Posterior vena cava (tissue), 2 donors: ENCODE measurements around the gene MYO18A. TPM values are rescaled to one million over a fixed set of nuclear protein-coding genes. Genes with fewer than 3 reads are reported as not detected.

Experiments used
- DNase-seq: peaks from one replicate; pipeline ENCODE4 v3.0.0-alpha.2; 2020; ENCODE audit warnings: low spot score
- intact Hi-C, 2 donors: fragments of 100-400 bp; cut with DNase I; formaldehyde crosslinking; loops; one replicate each; pipeline versions ENCODE4 v1.14.1 to v1.14.2; 2022 to 2023
- total RNA-seq, 2 donors: library from RNA; stranded (reverse); fragmentation: NEBNext Ultra II Directional; extraction: Animal tissue kit (Norgen Biotek cat#: 25700); gene quantifications; one replicate each; pipeline ENCODE4 v1.2.1, GENCODE V29; 2021
- donor health status: DM: yes; HTN: yes; CAD: no.
- donor health status: DM: yes; HTN: yes; CAD: no.

The MYO18A gene
- total RNA-seq, 2 donors from 2014 or later: 76.3 to 87.9 TPM

DNA sequence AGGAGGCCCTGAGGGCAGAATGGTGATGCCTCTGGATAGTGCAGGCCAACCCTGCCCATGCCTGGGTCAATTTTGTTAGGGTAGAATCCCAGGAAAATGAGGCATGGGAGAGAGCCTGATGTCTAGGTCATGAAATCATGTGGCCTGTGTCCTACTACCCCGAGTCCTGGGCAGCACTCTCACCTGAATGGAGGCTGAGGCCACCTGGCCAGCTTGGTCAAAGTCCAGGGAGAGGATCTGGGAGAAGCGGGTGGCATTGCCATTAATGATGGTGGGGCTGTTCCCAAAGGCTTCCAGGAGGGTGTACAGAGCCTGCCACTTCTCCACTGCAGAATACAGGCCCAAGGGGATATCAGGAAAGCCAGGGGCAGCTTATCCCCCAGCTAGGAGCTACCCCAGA, 59.8 kb downstream of the MYO18A start:
- DNase-seq: no peak
- intact Hi-C loops: no loop called here

DNA sequence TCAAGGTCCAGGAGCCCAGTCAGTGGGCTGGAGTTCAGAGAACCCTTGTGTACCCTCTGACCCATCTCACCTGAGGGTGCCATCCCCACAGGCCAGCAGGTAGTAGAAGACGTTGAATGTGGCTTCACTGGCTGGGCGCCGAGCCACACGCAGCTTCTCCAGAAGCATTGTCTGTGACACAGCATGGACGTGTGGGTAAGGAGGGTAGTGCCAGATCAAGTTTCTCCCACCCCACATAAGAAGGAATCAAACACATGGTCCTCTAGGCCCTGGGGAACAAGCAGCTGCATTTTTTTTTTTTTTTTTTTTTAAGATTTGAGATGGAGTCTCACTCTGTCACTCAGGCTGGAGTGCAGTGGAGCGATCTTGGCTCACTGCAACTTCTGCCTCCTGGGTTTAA, 60.9 kb downstream of the MYO18A start:
- DNase-seq: no peak
- intact Hi-C loops: no loop called here

DNA sequence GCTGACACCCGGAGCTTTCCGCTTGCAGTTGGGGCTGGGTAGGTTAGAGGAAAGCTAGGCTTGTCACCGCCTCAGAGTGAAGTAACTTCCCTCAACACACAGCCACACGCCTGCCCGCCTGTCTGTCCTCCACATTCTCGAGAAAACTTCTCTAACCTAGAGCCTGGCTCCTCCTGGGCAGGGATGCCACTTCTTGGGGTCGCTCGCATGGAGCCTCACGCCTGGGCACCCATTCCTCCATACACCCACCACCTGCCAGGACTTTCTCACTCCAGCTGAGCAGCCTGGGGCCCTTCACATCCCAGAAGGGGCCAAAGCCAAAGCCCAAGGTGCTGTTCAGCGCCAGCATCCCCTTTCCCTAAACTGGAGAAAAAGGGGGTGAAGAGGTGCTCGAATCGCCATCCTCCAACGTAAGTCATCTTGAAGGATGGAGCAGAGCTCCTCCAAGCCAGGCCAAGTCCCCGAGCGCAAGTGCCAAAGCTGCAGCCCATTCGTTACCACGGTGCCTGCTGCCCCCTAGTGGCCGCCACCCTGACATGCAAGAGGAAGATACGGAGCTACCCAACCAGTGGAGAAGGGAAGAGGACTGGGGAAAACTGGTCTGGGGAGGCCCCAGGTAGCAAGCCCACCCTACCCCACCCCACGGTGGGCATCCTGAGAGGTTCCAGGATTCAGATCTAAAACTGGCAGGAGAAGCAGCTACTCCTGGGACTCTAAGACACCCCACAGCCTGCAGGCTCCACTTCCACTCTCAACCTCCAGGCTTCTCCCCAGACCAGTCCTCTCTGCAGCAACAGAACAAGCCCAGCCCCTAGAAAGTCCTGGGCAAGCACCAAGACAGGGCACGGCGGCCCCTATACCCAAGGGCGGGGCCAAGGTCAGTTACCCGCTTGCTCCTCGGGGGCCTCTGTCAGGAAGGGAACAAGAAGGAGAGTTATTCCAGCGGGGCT, 63.1 kb downstream of the MYO18A start:
- DNase-seq: peak; percentile 96
- intact Hi-C loops: no loop called here

DNA sequence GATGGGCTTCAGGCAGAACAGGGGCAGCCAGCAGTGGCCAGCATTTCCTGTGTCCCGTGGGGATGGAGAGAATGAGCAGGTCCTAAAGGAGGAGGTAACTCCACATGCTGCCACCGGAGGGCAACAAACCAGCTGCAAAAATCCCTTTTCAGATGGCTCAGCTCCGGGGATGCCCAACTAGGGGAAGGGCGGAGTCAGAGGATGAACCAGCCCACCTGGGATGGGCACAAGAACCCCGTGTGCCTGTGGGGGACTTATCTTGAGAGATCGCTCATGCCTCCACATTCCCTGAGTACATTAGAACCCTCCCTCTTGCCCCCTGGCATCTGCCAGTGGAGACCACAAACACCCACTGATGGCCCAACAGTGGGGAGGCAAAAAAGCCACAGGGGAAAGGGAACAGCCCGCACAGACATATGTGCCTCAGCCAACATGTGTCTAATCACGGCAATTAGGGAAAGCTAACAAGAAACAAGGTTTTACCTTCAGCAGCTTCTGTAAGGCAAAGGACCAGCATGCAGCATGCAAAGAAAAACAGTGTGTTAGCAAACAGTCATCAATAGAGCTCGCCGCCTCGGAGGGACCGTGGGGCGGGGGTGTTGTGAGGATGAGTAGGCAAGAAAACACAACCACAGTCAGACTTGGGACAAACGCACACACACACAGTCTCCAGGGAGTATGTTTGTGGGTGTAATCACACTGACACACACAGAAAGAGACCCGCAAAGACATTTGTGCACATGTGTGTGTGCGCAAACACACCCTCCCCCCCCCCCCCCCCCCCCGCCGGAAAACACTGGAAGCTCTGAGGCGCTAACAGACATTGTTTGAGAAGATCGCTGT, 64.0 kb downstream of the MYO18A start:
- DNase-seq: no peak
- intact Hi-C loops: no loop called here

DNA sequence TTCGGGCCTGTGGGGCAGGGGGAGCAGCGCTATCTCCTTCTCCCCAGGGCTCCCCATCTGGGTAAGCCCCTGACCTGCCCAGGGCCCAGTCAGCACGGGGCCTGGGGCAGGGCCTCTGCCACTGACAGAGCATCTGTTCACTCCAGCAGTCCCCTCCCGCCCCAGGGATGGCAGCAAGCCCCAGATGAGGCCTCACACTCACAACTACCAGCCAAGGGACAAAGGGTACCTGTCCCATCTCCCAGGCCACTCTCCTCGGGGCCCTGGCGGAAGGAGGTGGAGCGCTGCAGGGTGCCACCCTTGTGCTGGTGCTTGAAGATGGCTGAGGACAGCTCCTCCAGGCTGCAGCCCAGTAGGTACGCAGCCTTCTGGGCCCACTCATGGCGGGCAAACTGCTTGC, 64.8 kb downstream of the MYO18A start:
- intact Hi-C loops: no loop called here
- no peak for DNase-seq

DNA sequence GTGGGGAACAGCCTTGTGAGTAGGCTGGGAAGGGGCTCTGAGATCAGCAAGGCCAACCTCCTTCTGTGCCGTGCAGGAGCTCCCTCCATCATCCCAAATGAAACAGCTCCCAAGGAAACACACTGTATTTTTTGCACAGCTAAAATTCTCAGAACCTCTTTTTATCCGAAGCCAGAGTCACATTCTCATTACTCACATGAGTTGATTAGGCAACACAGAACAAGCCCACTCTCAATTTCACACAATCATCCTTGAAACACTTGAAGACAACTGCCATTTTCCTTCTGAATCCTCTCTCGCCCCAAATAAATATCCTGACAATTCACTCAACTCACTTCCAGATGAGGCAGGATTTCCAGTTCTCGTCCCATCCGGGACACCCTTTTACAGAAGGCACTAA, 66.1 kb downstream of the MYO18A start:
- intact Hi-C loops: loop anchor here in 1 of 2 donors (5.0 kb wide), 1 partner anchor 147 kb away; no protein-coding TSS in a partner anchor
- no peak for DNase-seq

DNA sequence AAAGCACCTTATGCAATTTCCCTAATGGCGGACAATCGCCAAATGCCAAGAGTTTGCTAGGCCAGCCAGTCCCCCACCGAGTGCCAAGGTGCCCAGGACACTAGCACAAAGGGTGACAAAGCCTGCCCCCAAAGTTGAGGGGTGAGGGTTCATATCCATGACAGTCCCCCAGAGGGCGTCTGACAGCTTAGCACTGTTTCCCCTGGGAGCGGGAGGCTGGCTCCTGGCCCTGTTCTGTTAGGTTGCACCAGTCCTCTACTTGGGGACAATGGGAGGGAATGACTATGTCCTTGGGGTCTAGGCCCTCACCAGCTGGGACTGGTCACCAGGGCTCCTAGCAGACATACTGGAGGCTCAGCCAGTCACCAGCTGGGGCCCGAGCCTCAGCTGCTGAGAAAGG, 66.9 kb downstream of the MYO18A start:
- DNase-seq: no peak
- intact Hi-C loops: loop anchor here (2.0 to 5.0 kb wide), 2 partner anchors 146 to 147 kb away; no protein-coding TSS in a partner anchor

DNA sequence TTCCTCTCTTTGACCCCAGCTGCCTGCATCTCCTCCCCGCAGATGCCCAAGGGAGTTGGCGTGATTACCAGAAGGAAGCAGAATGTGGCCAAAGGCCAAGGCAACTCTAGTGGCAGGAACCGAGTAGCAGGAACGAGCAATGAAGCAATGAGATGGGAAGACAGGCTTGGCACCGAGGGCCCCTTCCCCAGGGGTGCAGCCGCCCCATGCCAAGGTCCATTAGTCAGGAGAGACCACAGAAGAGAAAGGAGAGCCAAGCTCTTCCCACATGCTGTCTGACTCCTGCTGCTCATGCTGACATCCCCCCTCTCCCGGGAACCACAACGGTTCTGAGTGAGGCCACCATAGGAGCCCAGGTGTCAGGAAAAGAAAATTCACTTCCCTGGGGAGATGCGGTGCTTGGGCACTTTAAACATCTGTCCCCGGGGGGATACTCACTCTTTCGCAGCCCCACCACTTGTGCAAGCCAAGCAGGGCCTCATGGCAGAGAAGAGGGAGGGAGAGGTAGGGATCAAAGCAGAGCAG, 67.4 kb downstream of the MYO18A start:
- intact Hi-C loops: loop anchor here (2.0 to 5.0 kb wide), 2 partner anchors 146 kb away; no protein-coding TSS in a partner anchor
- DNase-seq: peak; percentile 89

DNA sequence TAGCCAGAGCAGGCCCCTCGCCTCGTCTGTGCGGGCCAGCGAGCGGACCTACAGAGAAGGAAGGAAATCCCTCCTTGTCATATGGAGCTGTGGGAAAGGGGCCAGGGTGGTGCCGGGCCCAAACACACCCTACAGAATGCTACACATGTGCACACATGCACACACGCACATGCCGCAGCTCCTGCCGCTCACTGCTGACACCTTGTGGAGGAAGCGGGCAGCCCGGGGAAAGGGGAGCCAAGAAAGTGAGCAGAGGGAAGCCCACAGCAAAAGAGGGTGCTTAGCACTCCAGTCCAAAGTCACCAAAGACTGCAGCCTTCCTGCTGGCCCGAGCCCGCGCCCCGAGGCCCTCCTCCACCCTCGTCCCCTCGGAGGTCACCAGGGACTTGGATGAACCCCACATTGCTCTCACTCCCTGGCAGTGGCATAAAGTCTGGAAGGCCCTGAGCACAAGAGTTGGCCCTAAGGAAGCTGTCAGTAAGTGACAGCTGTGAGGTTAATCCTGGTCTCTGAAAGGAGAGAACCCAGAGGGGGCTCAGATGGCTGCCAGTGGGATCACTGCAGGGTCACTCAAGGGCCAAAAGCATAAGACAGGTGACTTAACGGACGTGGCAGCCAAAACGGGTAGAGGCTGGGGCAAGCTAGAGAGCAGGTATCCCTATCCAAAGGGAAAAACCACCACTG, 68.2 kb downstream of the MYO18A start:
- intact Hi-C loops: loop anchor here (2.0 to 5.0 kb wide), 2 partner anchors 145 kb away; no protein-coding TSS in a partner anchor
- DNase-seq: peak; percentile 92

DNA sequence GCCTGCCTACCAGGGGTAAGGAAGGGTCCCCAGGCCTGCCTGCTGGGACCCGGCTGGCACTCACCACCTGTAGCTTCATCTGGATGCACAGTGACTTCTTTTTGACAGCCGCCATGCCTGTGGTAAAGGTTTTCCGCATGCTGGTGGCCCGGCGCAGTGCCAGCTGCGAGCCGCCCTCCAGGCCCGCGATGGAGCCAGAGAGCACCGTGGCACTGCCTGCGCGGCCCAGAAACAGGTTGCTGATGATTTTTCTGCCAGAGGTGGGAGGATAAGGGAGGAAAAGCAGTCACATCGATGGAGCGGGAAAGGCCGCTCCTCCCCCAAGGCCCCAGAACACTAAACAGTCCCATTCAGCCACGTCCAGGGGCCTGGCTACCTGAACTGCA, 69.8 kb downstream of the MYO18A start:
- intact Hi-C loops: loop anchor here in 1 of 2 donors (5.0 kb wide), 1 partner anchor 143 kb away; no protein-coding TSS in a partner anchor

DNA sequence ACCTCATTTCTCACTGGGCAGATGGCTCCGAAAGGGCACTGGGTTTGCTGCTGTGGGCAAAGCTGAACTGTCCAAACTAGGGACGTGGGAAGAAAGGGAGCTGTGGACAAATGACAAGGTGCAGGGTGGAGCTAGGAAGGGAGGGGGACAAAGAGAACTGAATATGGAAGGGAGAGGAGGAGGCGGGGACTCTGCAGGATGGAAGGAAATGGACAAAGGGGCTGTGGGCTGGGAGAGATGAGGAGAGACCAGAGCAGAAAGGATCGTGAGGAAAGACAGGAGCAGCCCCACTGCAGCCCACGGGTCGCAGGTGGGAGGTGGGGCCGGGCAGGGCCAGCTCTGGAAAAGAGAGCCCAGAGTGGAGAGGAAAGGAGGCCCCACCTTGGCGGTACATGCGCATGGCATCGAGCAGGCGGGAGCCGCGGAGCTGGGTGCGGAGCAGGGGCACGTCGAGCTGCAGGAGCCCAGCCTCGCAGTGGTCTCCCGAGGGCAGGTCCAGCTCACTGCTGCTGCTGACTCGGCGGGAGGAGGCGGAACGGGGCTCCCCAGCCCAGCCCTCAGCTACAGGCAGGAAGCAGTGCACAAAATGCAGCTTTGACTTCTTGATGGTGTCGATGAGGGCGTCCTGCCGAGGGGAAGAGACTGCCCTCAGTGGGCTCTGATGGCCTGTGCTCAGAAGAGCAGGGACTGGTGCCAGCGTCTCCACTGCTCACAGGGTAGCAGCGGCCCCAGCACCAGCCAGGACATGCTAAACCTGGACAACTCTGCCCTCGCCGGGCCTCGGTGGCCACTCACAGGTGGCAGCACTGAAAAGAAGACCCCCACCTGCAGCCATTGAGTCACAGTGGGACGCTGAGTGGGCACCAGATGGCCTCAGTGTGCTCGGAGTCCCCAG, 70.5 kb downstream of the MYO18A start:
- no peak for DNase-seq
- intact Hi-C loops: loop anchor here in 1 of 2 donors (5.0 kb wide), 1 partner anchor 142 kb away; no protein-coding TSS in a partner anchor

More for the DNA sequence above, 69.8 kb downstream of the MYO18A start:
- no peak for DNase-seq

DNA sequence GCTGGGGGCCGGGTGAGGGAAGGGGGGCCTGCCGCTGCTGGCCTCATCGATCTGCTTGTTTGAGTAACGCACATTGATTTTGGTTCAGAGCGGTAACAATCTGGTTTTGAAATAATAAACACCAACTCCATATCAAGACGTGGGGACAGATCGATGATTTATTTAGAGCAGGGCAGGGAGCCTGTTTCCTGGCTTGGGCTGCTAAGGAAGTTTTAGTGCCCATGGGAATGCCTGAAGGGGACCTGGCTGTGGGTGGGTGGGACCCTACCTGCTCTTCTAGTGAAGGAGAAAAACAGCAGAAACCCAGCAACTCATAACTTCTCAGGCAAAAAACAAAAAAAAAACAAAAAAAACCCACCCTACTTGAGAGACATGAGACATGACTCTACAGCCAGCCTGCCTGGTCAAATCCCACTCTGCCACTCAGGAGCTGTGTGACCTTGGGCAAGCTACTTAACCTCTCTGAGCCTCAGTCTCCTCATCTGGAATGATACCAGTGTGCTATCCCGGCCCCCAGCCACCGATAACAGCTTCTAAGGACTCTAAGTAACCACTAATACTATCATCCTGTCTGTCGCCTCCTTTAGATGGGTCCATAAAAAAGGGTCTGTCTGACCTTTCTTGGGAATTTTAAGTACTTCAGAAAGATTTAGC, 71.2 kb downstream of the MYO18A start:
- no peak for DNase-seq
- intact Hi-C loops: no loop called here

DNA sequence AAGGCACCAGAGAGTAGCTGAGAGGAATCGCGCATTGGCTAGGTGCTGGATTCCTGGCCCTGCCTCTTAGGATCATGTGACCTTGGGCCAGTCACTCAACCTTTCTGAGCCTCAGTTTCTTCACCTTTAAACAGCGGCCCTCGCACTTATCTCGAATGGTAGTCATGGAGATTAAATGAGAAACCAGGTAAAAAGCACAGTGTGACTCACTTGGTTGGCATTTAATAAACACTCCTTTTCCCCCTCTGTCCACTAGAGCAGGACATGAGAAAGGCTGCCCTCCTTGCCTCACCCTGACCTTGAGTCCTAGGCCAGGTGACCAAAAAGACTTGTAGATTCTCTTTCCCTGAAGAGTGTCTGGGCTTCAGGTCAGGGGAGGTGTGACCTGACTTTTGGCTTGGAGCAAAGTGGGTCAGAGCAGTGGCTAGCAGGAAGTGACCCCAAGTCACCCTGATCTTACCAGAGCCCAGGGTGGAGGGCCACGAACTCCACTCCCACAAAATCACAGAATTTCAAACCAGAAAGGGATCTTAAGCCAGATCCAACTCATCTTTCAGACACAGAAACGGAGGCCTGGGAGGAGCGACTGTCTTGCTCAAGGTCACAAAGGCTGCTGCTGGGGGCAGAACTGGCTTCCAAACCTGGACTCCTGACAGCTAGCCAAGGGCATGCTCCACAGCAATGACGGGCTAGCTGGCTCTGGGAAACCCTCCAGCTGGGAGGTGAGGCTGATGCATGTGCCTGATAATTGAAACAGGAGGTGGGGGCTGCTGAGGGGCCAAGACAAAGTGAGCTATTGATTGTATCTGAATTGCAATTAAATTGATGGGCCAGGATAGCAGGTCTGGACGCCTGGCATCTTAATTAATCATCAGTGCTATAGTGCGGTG, 72.0 kb downstream of the MYO18A start:
- intact Hi-C loops: no loop called here
- DNase-seq: no peak

DNA sequence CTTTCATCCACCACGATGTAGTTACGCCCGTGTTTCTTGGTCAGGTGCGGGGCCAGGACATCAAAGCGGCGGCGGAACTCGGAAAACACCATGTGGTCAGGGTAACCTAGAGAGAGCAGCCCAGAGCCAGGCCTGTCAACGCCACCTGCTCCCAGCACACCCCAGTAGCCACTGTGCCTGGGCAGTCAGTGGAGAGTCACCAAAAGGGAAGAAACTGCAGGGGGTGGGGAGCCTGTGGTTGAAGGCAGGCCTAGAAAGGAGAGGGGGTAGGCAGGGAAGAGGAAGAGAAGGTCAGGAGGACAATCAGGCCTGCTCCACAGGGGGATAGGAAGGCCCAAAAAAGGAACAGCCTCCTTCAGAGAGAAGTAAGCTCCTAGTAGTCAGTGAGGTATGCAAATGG, 73.1 kb downstream of the MYO18A start:
- intact Hi-C loops: no loop called here
- no peak for DNase-seq

DNA sequence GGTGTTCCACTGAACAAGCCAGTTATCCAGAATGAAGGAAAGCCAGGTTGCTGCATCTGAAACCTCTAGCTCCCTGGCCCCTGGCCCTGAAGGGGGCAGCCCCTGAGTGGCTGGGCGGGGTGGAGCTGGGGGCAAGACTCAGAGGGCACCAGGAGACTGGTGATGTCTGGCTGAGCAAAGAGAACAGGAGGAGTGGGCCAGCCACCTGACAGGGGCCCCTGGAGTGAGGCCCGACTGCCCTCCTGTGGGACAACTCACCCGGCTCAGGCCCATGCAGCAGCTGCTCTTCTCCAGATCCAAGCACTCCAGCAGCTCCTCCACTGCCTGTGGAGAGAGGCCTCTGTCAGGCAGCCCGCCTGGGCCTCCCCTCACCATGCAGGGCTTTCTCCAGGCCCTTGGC, 76.9 kb downstream of the MYO18A start:
- DNase-seq: peak; percentile 67
- intact Hi-C loops: no loop called here

DNA sequence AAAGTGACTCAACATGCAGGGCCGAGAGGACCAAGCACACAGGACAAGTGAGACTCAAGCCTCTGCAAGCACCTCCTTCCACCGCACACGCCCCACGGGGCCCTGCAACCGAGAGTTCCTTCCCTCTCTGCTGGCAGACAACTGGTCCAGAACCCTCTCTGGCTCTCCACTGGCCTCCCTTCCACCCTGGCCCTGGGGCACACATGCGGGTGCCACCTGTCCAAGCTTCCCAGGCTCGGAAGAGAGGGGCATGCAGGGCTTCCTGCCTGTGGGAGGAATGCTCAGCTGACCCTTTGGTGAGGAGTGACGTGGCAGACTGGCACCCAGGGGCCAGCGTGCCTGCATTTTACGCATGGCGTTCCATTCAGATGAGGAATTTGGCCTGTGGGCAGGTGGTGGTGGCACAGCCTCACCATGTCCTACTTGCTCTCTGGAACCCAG, 77.4 kb downstream of the MYO18A start:
- intact Hi-C loops: no loop called here

DNA sequence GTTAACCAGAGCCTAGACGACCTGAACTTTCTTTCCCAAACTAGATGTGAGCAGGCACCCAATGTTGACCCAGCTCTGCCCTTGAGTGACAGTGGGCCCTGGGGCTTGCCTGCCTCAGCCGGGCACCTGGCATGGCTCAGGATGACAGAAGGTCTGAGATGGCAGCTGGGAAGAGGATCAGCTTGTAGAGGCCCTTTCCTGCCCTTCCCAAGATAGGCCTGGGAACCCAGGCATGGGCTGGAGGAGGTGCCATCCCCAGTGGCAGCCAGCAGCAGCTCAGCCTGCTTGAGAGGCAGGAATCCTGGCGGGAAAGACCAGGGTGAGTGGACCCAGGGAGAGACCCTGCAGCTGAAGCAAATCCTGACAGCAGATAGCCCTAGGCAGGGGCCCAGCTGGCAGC, 78.2 kb downstream of the MYO18A start:
- no peak for DNase-seq
- intact Hi-C loops: no loop called here

More for the DNA sequence above, 77.4 kb downstream of the MYO18A start:
- no peak for DNase-seq
